K562 (cell line): ENCODE data around the gene PIM3. TPM values are rescaled to one million over a fixed set of nuclear protein-coding genes. Genes with fewer than 3 reads are reported as not detected.

Experiments
- ATF6 ChIP-seq: sonication (generic); formaldehyde crosslinking; IDR thresholded peaks from 2 replicates; pipeline ENCODE4 v1.4.0; 2020; ENCODE audit warnings: mild to moderate bottlenecking, missing genetic modification reagents
- COPS2 ChIP-seq: fragments of 450-650 bp; conservative IDR thresholded peaks from 2 replicates; pipeline ENCODE4 v1.6.1; 2016; ENCODE audit warnings: mild to moderate bottlenecking, moderate library complexity
- ESRRB ChIP-seq: fragments of 250-450 bp; sonication (Bioruptor Pico); IDR thresholded peaks from 2 replicates; pipeline ENCODE4 v1.5.0; 2020; ENCODE audit warnings: mild to moderate bottlenecking, moderate library complexity, borderline replicate concordance
- HMG20A ChIP-seq: fragments of 450-650 bp; formaldehyde crosslinking; conservative IDR thresholded peaks from 2 replicates; pipeline ENCODE4 v1.4.0; 2020; ENCODE audit warnings: mild to moderate bottlenecking, mixed read lengths
- HNRNPLL ChIP-seq: fragments of 200-400 bp; formaldehyde crosslinking; IDR thresholded peaks from 2 replicates; pipeline ENCODE4 v1.6.1; 2017; ENCODE audit warnings: low read length, low read depth, mild to moderate bottlenecking; ENCODE audit not compliant: poor library complexity, severe bottlenecking
- KAT7 ChIP-seq: sonication (generic); formaldehyde crosslinking; IDR thresholded peaks from 2 replicates; pipeline ENCODE4 v1.8.0; 2022; ENCODE audit warnings: missing genetic modification reagents, mild to moderate bottlenecking, borderline replicate concordance
- MLX ChIP-seq, 2 experiments: fragments of 450-650 bp in 1 of 2; sonication (generic) in 1 of 2; formaldehyde crosslinking; conservative IDR thresholded peaks; 2 replicates each; pipeline versions ENCODE4 v1.4.0 to v1.8.1; 2020 to 2022; ENCODE audit warnings: mild to moderate bottlenecking in 1 of 2, missing genetic modification reagents in 1 of 2
- RFX1 ChIP-seq: fragments of 450-650 bp; IDR thresholded peaks from 2 replicates; pipeline ENCODE4 v1.6.1; 2016; ENCODE audit warnings: mild to moderate bottlenecking, moderate library complexity
- SMAD3 ChIP-seq: fragments of 450-650 bp; formaldehyde crosslinking; conservative IDR thresholded peaks from 2 replicates; pipeline ENCODE4 v1.4.0; 2020; ENCODE audit warnings: mild to moderate bottlenecking
- SUPT5H ChIP-seq: fragments of 450-650 bp; IDR thresholded peaks from 2 replicates; pipeline ENCODE4 v1.6.1; 2016
- TAL1 ChIP-seq: fragments of 450-650 bp; IDR thresholded peaks from 2 replicates; pipeline ENCODE4 v1.6.1; 2016; ENCODE audit warnings: mild to moderate bottlenecking
- TARDBP ChIP-seq: fragments of 450-650 bp; IDR thresholded peaks from 2 replicates; pipeline ENCODE4 v1.6.1; 2016
- ZBTB5 ChIP-seq: fragments of 450-650 bp; IDR thresholded peaks from 2 replicates; pipeline ENCODE4 v1.6.1; 2017; ENCODE audit warnings: antibody characterized with exemption
- ZHX1 ChIP-seq: fragments of 150-350 bp; conservative IDR thresholded peaks from 2 replicates; pipeline ENCODE4 v1.6.1; 2014; ENCODE audit warnings: low read length
- ZNF347 ChIP-seq: fragments of 450-650 bp; formaldehyde crosslinking; IDR thresholded peaks from 2 replicates; pipeline ENCODE4 v1.4.0; 2020; ENCODE audit warnings: low read depth, mild to moderate bottlenecking, moderate library complexity
- ZNF408 ChIP-seq: fragments of 250-450 bp; sonication (Bioruptor Pico); IDR thresholded peaks from 2 replicates; pipeline ENCODE4 v1.4.0; 2020; ENCODE audit warnings: low read depth, mild to moderate bottlenecking, moderate library complexity
- polyA plus RNA-seq, 8 experiments: library from polyadenylated mRNA; depleted of rRNA in 4 of 8; stranded (reverse) in 5 of 8; unstranded in 3 of 8; fragments of >200 nt; fragmentation: Nextera tagmentation in 2 of 8; fragmentation: Illumina TruSeq in 1 of 8; extraction: Ambion mirVana in 2 of 8; extraction: Trizol in 1 of 8; gene quantifications; 2 replicates each; pipeline versions ENCODE4 v1.2.1 to v1.2.3, GENCODE V29; 2011 to 2014; ENCODE audit warnings: inconsistent platforms in 1 of 8, missing spikeins in 1 of 8
- total RNA-seq, 7 experiments: library from RNA; depleted of rRNA in 6 of 7; stranded (reverse); fragments of >200 nt in 6 of 7; fragmentation: Illumina TruSeq in 2 of 7; extraction: Trizol in 2 of 7; gene quantifications; 2 replicates each; pipeline versions ENCODE4 v1.2.1 to v1.2.3, GENCODE V29; 2011 to 2021; ENCODE audit warnings: low replicate concordance in 1 of 7

Gene PIM3
- total and polyA plus RNA-seq, 9 of the 15 experiments (the other 6 are each of a cell fraction or from before 2014, with no cell fraction given) = 0.24 to 40.5 (median 5.3) TPM

- 0 out of 2 replicates have a peak, but pooled peaks have one; percentile 52 for TF ChIP-seq ATF6 (CRISPR knock-in tag)
- no peak for TF ChIP-seq ZNF408 (CRISPR knock-in tag)
- TF ChIP-seq SMAD3 (CRISPR knock-in tag) = no peak
- no peak for TF ChIP-seq ESRRB
- TF ChIP-seq ZHX1 = no peak
- no peak for TF ChIP-seq HMG20A
- no peak for TF ChIP-seq RFX1
- no peak for TF ChIP-seq MLX (CRISPR knock-in tag; conservative IDR thresholded peaks at IDR 0.05)
- no peak for TF ChIP-seq HNRNPLL
- peak; percentile 64 for TF ChIP-seq SUPT5H
- TF ChIP-seq KAT7 (CRISPR knock-in tag) = peak; percentile 6; the same call in 1 of the 2 replicates
- no peak for TF ChIP-seq ZNF347 (CRISPR knock-in tag)
- TF ChIP-seq TAL1 = no peak
- no peak for TF ChIP-seq ZBTB5
- TF ChIP-seq COPS2 = no peak
- TF ChIP-seq TARDBP = no peak; the same call in 1 of the 2 replicates
Observed at GRCh38 chr22:49960159-49961004, at the start of gene PIM3 (continued).
